T-helper 1 cell treated with Interleukin-12 subunit alpha and Interleukin-12 subunit beta and Interleukin-4 antibody, amounts not matched to agents 30 ng/mL and 1 ng/mL, for 36 hours (primary cell): ENCODE results near the gene NTF3. TPM values are rescaled to one million over a fixed set of nuclear protein-coding genes. Genes with fewer than 3 reads are reported as not detected.

ENCODE experiments used
- intact Hi-C: fragments of 100-400 bp; cut with micrococcal nuclease; formaldehyde crosslinking; loops from one replicate; pipeline ENCODE4 v1.15.1; 2024
- total RNA-seq: library from RNA; stranded (reverse); gene quantifications from 2 replicates; pipeline ENCODE4 v1.2.3, GENCODE V29; 2022

Gene NTF3
- total RNA-seq, result not detected in 2 replicates

GRCh38 chr12:5432011-5432400 lies at the start of gene NTF3:
NTF3 (plus strand) TSS chr12:5432108; CDS start chr12:5432325, 217 bp downstream.
- intact Hi-C loops, result no loop called here

- intact Hi-C loops, result no loop called here
Measured at GRCh38 chr12:5384015-5384414, 47.9 kb upstream of the NTF3 start.

- intact Hi-C loops, result no loop called here
Measured at GRCh38 chr12:5388581-5389535, 43.0 kb upstream of the NTF3 start.

GRCh38 chr12:5390174-5390799 lies 41.6 kb upstream of the NTF3 start:
- intact Hi-C loops, result no loop called here

GRCh38 chr12:5391653-5392052 lies 40.3 kb upstream of the NTF3 start:
- intact Hi-C loops, result no loop called here

- intact Hi-C loops, result no loop called here
Measured at GRCh38 chr12:5392961-5393360, 38.9 kb upstream of the NTF3 start.

GRCh38 chr12:5395443-5396271 lies 36.3 kb upstream of the NTF3 start:
- intact Hi-C loops, result no loop called here

GRCh38 chr12:5396541-5396940 lies 35.4 kb upstream of the NTF3 start:
- intact Hi-C loops, result no loop called here

- intact Hi-C loops, result no loop called here
Measured at GRCh38 chr12:5399266-5399665, 32.6 kb upstream of the NTF3 start.

- intact Hi-C loops, result no loop called here
Measured at GRCh38 chr12:5402009-5402935, 29.6 kb upstream of the NTF3 start.

- intact Hi-C loops, result no loop called here
Measured at GRCh38 chr12:5403411-5403810, 28.5 kb upstream of the NTF3 start.

GRCh38 chr12:5407034-5407856 lies 24.7 kb upstream of the NTF3 start:
- intact Hi-C loops, result no loop called here

- intact Hi-C loops, result no loop called here
Measured at GRCh38 chr12:5409619-5410018, 22.3 kb upstream of the NTF3 start.

- intact Hi-C loops, result no loop called here
Measured at GRCh38 chr12:5416571-5416970, 15.3 kb upstream of the NTF3 start.

- intact Hi-C loops, result no loop called here
Measured at GRCh38 chr12:5417500-5417899, 14.4 kb upstream of the NTF3 start.

GRCh38 chr12:5428332-5429221 lies 3.3 kb upstream of the NTF3 start:
- intact Hi-C loops, result no loop called here

- intact Hi-C loops, result no loop called here
Measured at GRCh38 chr12:5429741-5430557, 2.0 kb upstream of the NTF3 start.
